WTC11 (cell line): Measurements from ENCODE around the gene TVP23B.

Source experiments
- CTCF ChIP-seq: fragments of 200-600 bp; IDR thresholded peaks from 2 replicates; pipeline ENCODE4 v1.8.0; 2022; ENCODE audit warnings: antibody characterized with exemption
- E2F1 ChIP-seq: sonication (generic); formaldehyde crosslinking; IDR thresholded peaks from 2 replicates; pipeline ENCODE4 v1.8.0; 2022; ENCODE audit warnings: mild to moderate bottlenecking, missing genetic modification reagents
- PREB ChIP-seq: sonication (generic); formaldehyde crosslinking; IDR thresholded peaks from 2 replicates; pipeline ENCODE4 v1.8.1; 2022; ENCODE audit warnings: mild to moderate bottlenecking, missing genetic modification reagents, moderate library complexity, borderline replicate concordance
- RORB ChIP-seq: fragments of 250-450 bp; sonication (Bioruptor Pico); IDR thresholded peaks from 2 replicates; pipeline ENCODE4 v1.9.0; 2021; ENCODE audit warnings: mild to moderate bottlenecking
- SMAD4 ChIP-seq: sonication (generic); formaldehyde crosslinking; IDR thresholded peaks from 2 replicates; pipeline ENCODE4 v1.8.0; 2022; ENCODE audit warnings: mild to moderate bottlenecking, missing genetic modification reagents
- TEAD4 ChIP-seq: sonication (generic); formaldehyde crosslinking; IDR thresholded peaks from 2 replicates; pipeline ENCODE4 v1.8.0; 2022; ENCODE audit warnings: mild to moderate bottlenecking, missing genetic modification reagents
- ZNF232 ChIP-seq: sonication (generic); formaldehyde crosslinking; IDR thresholded peaks from 2 replicates; pipeline ENCODE4 v1.8.0; 2022; ENCODE audit warnings: mild to moderate bottlenecking, missing genetic modification reagents

GRCh38 chr17:18855831-18856569, 75.0 kb downstream of the TVP23B start:
- TF ChIP-seq TEAD4 (CRISPR knock-in tag) (no peak), SMAD4 (CRISPR knock-in tag) (no peak), CTCF (no peak), PREB (CRISPR knock-in tag) (no peak), RORB (CRISPR knock-in tag) (no peak), E2F1 (CRISPR knock-in tag) (no peak), ZNF232 (CRISPR knock-in tag) (no peak)
